Stimulated activated naive CD8-positive, alpha-beta T cell treated with anti-CD3 and anti-CD28 coated beads, Interleukin-15, Interleukin-2, amounts not matched to agents 100 ng/mL and 50 ng/mL, for 24 hours (primary cell): ENCODE measurements around the gene PPP3CA.
A peak's percentile ranks its signal among the peaks of the same experiment; 100 is the strongest.
"Not testable (repeated sequence)": the region's sequence is repeated elsewhere in the genome, so short reads cannot be mapped to it uniquely, and the experiment has no call there.

Source experiments
- H3K27ac Mint-ChIP-seq: one replicate; pipeline ENCODE4 v1.8.0; 2021; ENCODE audit warnings: mild to moderate bottlenecking, mixed read lengths
- H3K27me3 Mint-ChIP-seq: one replicate; pipeline ENCODE4 v1.8.0; 2021; ENCODE audit warnings: mixed read lengths
- H3K36me3 Mint-ChIP-seq: one replicate; pipeline ENCODE4 v1.8.0; 2021; ENCODE audit warnings: low read depth, mixed read lengths
- H3K4me1 Mint-ChIP-seq: one replicate; pipeline ENCODE4 v1.8.0; 2021; ENCODE audit warnings: low read depth, mixed read lengths
- H3K4me3 Mint-ChIP-seq: one replicate; pipeline ENCODE4 v1.8.0; 2021; ENCODE audit warnings: mild to moderate bottlenecking, mixed read lengths
- H3K9me3 Mint-ChIP-seq: one replicate; pipeline ENCODE4 v1.8.0; 2021; ENCODE audit warnings: mixed read lengths

PPP3CA gene

GRCh38 chr4:101234141-101234540, 113.2 kb downstream of the PPP3CA start:
- not testable (repeated sequence) for H3K27me3 Mint-ChIP-seq, H3K9me3 Mint-ChIP-seq

DNA sequence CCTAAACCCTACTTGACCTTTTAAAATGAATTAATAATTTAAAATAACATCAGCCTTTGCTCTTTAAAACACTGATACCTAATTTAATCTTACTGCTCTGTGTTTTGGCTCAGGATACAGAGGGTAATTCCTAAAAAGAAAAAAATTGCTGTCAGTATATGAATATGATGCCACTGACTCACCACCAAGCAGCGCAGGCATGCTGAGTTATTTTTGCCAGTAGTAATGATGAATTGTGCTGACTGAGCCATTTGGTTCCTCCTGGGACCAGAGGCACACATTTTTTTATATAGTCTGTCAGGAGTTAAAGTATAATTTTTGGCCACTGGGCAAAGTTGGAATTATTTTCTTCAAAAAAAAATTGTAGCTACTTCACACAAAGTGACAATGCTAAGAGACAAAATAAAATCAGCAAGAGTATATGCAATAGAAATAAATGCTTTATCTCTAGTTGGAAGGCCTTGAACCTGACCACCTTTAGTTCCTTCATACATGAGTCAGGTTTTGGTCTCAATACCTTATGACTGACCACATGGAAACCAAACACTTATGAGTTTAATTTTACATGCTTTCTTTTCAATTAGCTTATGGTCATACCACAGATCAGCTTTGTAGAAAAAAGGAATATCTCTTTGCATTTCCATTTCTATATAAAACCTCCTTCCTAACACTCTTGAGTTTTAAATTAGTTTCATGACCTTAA, 115.1 kb downstream of the PPP3CA start:
- Mint-ChIP-seq H3K27me3 (no peaks in the 10 kb centered on the region), H3K9me3 (peaks cover 3% of the 10 kb centered on the region), H3K4me1 (peaks cover 38% of the 10 kb centered on the region), H3K27ac (peak overlapping the region; percentile 2), H3K4me3 (no peak overlapping the region), H3K36me3 (no peaks in the 10 kb centered on the region)

More at GRCh38 chr4:101234141-101234540, 113.2 kb downstream of the PPP3CA start:
- H3K36me3 Mint-ChIP-seq, H3K4me3 Mint-ChIP-seq, H3K27ac Mint-ChIP-seq: not testable (repeated sequence)
- H3K4me1 Mint-ChIP-seq, result peaks cover 46% of the 10 kb centered on the region

DNA sequence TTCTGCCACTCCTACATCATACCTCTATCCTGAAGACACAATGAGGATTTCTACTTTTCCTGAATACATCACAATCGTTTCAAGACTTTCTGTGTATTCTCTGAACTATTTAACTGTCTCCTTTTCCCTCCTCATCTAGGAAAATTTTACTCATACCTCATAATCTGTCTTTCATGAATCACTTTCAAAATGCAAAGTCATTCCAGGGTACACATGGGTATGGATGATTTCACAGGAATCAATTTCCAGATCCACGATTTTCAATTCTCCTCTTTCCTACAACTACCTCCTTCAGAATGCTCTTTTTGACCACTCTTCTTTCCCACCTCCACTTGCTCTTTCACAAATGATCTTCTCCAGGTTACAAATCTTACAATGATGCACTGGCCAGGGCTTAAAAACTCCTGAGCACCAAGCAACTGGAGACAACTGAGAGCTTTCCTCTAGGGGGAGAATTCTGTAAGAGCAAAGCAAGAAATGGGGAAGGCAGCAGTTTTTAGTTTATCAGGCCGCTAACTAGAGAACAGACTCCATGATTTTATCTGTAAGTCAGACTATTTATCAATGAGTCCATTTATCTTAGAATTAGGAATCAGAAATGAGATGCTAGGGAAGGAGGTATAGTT, 116.4 kb downstream of the PPP3CA start:
- Mint-ChIP-seq H3K27ac (peak overlapping the region; percentile 50), H3K9me3 (peaks cover 3% of the 10 kb centered on the region), H3K36me3 (no peaks in the 10 kb centered on the region), H3K27me3 (no peaks in the 10 kb centered on the region), H3K4me1 (peaks cover 39% of the 10 kb centered on the region), H3K4me3 (no peak overlapping the region)

- Mint-ChIP-seq H3K4me1 (peaks cover 47% of the 10 kb centered on the region), H3K4me3 (no peak overlapping the region), H3K9me3 (peaks cover 3% of the 10 kb centered on the region), H3K36me3 (no peaks in the 10 kb centered on the region), H3K27me3 (no peaks in the 10 kb centered on the region), H3K27ac (no peak overlapping the region)
Observed at GRCh38 chr4:101229116-101229515, 118.2 kb downstream of the PPP3CA start.

DNA sequence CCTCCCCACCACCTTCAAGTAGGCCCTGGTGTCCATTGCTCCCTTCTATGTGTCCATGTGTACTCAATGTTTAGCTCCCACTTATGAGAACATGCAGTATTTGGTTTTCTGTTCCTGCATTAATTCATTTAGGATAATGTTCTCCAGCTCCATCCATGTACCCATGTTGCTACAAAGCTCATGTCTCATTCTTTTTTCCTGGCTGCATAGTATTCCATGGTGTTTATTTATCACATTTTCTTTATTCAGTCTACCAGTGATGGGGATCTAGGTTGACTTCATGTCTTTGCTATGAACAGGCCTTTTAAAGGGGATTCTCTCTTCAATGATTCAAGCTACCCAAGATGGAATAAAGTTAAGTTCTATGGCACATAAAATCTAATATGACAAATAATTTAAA, 119.6 kb downstream of the PPP3CA start:
- Mint-ChIP-seq H3K36me3 (no peaks in the 10 kb centered on the region), H3K4me1 (peaks cover 47% of the 10 kb centered on the region), H3K27me3 (no peaks in the 10 kb centered on the region), H3K4me3 (no peak overlapping the region), H3K27ac (no peak overlapping the region), H3K9me3 (peaks cover 3% of the 10 kb centered on the region)

DNA sequence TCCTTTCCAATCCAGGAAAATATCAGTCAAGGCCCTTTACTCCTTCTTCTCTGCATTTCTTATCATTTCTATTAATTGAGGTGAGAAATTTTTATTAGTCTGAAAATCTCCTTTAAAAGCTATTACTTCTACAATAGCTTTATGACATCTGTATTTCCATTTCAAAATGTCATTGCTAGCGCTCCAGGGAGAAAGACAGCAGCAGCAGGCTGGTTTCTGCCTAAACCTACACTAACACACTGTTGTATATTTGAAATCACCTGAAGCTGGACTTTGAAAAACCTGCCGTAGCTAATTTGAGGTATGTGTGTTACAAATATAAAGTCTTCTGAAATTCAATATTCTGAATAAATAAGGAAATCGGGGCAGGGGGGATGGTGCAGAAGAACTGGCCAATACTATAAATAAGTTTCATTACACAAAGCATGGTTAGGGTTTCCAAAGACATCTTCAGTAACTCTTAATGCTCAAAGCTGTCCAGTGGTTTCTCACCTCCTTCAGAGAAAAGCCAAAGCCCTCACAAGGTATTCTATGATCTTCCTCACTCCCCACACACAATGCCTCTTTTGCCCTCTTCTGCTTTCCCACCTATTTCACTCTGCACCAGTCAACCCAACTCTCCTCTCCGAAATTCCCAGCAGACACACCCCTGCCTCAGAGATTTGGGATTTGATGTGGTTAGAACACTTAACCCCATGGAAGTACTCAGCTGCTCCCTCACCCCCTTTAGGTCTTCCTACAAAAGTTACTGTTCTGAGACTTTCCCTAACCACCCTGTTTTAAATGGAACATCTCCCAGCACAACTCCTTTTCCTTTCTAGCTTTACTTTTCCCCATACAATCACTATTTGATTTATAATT, 122.7 kb downstream of the PPP3CA start:
- Mint-ChIP-seq H3K36me3 (no peaks in the 10 kb centered on the region), H3K4me3 (no peak overlapping the region), H3K27me3 (no peaks in the 10 kb centered on the region), H3K9me3 (peaks cover 3% of the 10 kb centered on the region), H3K4me1 (peaks cover 35% of the 10 kb centered on the region), H3K27ac (no peak overlapping the region)

DNA sequence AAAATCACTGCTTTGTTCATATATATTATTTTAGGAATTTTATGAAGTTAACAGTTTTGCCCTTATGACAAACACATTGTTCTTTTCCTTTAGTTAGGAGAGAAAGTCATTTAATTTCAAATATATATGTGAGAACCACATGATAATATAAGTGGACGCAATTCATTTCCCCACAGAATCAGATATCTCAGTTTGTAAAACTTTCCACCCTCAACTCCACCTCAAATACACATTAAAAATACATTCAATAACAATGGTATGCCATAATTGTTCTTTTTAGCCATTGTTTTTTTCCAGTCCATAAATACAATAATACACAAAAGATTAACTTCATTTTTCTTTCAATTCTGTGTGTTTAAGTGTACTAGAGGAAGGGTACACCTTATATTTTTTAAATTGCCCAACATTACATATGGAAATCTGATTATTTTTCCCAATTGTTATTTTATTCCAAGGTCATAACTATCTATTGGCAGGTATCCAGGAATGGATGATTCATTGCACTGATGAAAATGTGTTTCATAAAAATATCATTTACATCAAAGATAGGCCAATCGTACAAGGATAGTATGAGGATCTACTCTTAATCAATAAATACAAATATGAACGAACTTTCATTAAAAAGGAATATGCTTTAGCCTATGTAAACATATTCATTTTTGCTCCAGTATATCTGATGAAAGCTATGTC, 125.0 kb downstream of the PPP3CA start:
- no peaks in the 10 kb centered on the region for H3K36me3 Mint-ChIP-seq
- H3K27me3 Mint-ChIP-seq, result no peaks in the 10 kb centered on the region
- H3K27ac Mint-ChIP-seq, result no peak overlapping the region
- no peak overlapping the region for H3K4me3 Mint-ChIP-seq
- no peaks in the 10 kb centered on the region for H3K9me3 Mint-ChIP-seq
- peaks cover 47% of the 10 kb centered on the region for H3K4me1 Mint-ChIP-seq

GRCh38 chr4:101221294-101221693, 126.0 kb downstream of the PPP3CA start:
- peaks cover 43% of the 10 kb centered on the region for H3K4me1 Mint-ChIP-seq
- no peak overlapping the region for H3K27ac Mint-ChIP-seq
- no peaks in the 10 kb centered on the region for H3K36me3 Mint-ChIP-seq
- H3K27me3 Mint-ChIP-seq, result no peaks in the 10 kb centered on the region
- H3K9me3 Mint-ChIP-seq, result no peaks in the 10 kb centered on the region
- H3K4me3 Mint-ChIP-seq, result no peak overlapping the region

DNA sequence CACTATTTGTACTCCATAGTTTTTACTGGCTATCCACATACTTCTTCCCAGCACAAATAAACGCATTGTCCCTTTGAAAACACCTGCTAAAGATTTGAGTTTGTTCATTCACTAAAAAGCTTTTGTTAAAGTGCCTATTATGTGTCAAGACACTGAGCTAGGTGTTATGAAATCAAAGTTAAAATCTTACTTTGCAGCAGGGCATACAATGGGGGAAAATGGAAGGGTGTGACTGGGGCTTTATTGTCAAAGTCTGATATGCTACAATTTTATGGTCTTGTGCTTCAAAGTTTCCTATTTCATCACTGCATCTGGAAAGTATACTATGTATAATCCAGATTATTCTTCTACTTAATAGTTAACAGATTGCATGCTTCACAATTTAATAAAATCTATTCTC, 128.4 kb downstream of the PPP3CA start:
- Mint-ChIP-seq H3K27ac (no peak overlapping the region), H3K9me3 (no peaks in the 10 kb centered on the region), H3K27me3 (no peaks in the 10 kb centered on the region), H3K4me1 (peaks cover 36% of the 10 kb centered on the region), H3K4me3 (no peak overlapping the region), H3K36me3 (no peaks in the 10 kb centered on the region)

- H3K36me3 Mint-ChIP-seq, result no peaks in the 10 kb centered on the region
- H3K27ac Mint-ChIP-seq, result no peak overlapping the region
- no peaks in the 10 kb centered on the region for H3K27me3 Mint-ChIP-seq
- no peak overlapping the region for H3K4me3 Mint-ChIP-seq
- H3K4me1 Mint-ChIP-seq, result peaks cover 36% of the 10 kb centered on the region
- H3K9me3 Mint-ChIP-seq, result no peaks in the 10 kb centered on the region
Observed at GRCh38 chr4:101218346-101218745, 129.0 kb downstream of the PPP3CA start.

DNA sequence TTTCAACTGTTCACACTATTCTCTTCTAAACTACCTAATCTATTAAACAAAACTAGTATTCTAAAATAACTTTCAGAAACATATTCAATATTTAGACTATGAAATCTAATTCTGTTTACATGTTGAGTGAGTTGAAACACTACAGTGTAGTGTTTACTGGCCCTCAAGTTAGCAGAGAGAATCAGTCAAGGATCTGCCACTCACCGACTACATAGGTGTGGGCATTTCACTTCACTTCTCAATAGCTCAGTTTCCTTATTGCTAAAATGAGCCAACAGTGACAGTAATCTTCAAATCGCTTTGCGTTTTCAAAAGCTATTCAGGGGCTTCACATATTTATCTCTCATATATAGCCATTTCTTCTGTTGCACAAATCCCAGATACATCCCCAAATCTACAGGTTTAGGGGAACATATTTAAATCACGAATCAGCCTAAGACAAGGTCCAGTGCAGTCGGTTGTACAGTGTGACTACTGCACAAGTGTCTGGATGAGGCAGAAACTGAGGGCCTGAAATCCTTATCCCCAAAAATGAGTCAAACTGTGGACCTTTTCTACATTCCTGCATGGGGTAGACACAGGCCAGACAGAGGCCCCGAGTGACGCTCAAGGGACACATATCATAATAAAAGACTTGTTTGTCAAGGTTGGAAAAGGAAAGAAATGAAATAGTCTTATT, 129.8 kb downstream of the PPP3CA start:
- no peaks in the 10 kb centered on the region for H3K27me3 Mint-ChIP-seq
- H3K9me3 Mint-ChIP-seq, result no peaks in the 10 kb centered on the region
- H3K4me1 Mint-ChIP-seq, result peaks cover 29% of the 10 kb centered on the region
- no peak overlapping the region for H3K27ac Mint-ChIP-seq
- no peak overlapping the region for H3K4me3 Mint-ChIP-seq
- H3K36me3 Mint-ChIP-seq, result no peaks in the 10 kb centered on the region

DNA sequence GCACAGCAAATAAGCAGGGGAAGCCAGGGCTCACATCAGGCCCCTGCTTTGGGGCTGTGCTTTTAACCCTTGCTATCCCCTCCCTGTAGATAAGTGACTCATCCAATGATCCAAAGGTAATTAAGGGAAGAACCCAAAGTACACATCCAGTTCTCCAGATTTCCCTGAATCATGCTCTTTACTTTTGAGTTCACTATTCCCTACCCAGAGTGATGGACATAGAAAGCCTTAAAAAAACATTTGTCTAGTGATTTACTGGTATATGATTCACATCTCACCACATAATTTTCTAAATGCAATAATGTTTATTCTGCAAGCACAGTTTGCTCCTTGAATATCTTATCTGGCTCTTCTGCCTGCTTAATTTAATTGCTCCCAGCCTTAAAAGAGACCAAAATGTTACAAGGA, 136.2 kb downstream of the PPP3CA start:
- no peaks in the 10 kb centered on the region for H3K36me3 Mint-ChIP-seq
- H3K27me3 Mint-ChIP-seq, result no peaks in the 10 kb centered on the region
- H3K4me3 Mint-ChIP-seq, result no peak overlapping the region
- no peak overlapping the region for H3K27ac Mint-ChIP-seq
- peaks cover 29% of the 10 kb centered on the region for H3K4me1 Mint-ChIP-seq
- no peaks in the 10 kb centered on the region for H3K9me3 Mint-ChIP-seq

DNA sequence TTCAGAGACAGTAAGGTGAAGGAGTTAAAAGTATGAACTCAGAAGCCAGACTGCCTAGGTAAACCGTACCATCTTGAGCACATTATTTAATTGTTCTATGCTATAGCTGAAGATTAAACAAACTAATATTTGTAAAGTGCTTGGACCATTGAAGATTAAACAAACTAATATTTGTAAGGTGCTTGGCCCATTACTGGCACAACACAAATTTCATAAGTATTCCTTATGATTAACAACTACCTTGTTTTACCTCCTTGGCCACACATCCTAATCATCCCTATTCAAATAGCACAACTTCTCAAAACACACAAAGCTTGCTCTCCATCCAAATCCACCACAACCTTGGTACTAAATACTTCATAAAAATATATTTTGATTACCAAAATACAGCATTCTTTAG, 137.0 kb downstream of the PPP3CA start:
- Mint-ChIP-seq H3K4me1 (peaks cover 37% of the 10 kb centered on the region), H3K27me3 (no peaks in the 10 kb centered on the region), H3K36me3 (no peaks in the 10 kb centered on the region), H3K4me3 (no peak overlapping the region), H3K27ac (no peak overlapping the region), H3K9me3 (no peaks in the 10 kb centered on the region)

- Mint-ChIP-seq H3K27ac (no peak overlapping the region), H3K36me3 (no peaks in the 10 kb centered on the region), H3K9me3 (no peaks in the 10 kb centered on the region), H3K4me1 (peaks cover 41% of the 10 kb centered on the region), H3K27me3 (no peaks in the 10 kb centered on the region), H3K4me3 (no peak overlapping the region)
Observed at GRCh38 chr4:101208171-101208570, 139.2 kb downstream of the PPP3CA start.
